NCI-H526 (cell line): ENCODE measurements around the gene FLYWCH1.

Experiments
- DNase-seq, 2 experiments: peaks; one replicate each; lab custom pipeline; 2025; lab: John Stamatoyannopoulos, UW

The FLYWCH1 gene, protein sequence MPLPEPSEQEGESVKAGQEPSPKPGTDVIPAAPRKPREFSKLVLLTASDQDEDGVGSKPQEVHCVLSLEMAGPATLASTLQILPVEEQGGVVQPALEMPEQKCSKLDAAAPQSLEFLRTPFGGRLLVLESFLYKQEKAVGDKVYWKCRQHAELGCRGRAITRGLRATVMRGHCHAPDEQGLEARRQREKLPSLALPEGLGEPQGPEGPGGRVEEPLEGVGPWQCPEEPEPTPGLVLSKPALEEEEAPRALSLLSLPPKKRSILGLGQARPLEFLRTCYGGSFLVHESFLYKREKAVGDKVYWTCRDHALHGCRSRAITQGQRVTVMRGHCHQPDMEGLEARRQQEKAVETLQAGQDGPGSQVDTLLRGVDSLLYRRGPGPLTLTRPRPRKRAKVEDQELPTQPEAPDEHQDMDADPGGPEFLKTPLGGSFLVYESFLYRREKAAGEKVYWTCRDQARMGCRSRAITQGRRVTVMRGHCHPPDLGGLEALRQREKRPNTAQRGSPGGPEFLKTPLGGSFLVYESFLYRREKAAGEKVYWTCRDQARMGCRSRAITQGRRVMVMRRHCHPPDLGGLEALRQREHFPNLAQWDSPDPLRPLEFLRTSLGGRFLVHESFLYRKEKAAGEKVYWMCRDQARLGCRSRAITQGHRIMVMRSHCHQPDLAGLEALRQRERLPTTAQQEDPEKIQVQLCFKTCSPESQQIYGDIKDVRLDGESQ

DNA sequence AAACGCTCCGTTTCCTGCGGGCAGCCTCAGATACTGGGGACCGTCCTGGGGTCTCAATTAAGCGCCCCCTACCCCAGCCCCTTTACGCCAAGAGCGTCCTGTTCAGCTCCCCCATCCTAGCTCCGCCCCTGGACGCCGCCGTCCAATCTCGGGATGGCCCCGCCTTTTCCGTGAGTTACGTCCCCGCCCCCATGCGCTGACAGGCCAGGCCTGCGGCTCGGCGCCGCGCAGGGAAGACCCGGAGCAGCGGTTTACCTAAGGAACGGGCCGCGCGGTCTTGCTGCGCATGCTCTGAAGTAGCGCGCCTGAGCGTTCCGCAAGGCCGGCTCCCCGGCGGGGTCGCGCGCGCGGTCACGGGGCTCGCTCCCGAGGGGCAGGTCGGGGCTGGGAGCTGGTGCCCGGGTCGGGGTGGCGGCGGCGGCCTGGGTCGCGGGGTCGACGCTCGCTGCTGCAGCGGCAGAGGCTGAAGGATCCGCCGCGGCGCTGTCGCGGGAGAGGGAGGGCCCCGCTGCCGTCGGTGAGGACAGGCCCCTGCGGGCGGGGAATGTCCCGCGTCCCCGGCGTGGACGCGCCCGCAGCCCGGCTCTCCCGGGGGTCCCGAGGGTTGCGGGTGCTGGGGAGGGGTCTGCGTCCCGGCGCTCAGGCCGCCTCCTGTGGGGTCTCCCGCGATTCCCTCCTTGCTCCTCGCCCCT lies at the start of gene FLYWCH1:
TSS of gene FLYWCH1 (plus strand) at position 294 of the 692 bp plus-strand sequence. CDS start 17,755 bp downstream, outside the sequence.
- peak; percentile 89 to 98 for DNase-seq

DNA sequence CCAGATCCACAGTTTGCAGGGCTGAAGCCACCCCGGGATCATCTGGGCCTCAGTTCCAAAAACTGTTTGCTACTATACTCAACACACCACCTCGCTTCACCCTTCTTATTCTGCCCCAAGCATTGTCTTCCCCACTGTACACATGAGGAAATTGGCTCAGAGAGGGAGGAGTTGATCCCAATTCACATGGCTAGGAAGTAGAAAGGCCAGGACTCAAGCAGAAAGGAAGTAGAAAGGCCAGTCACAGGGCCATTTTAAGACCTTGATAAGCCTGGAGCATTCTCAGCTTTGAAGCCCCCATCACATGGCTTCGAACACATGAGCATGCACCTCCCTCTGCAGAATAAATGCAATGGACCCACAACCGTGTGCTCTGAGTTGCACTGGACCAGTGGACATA lies 46.1 kb upstream of the FLYWCH1 start:
- no peak for DNase-seq

DNA sequence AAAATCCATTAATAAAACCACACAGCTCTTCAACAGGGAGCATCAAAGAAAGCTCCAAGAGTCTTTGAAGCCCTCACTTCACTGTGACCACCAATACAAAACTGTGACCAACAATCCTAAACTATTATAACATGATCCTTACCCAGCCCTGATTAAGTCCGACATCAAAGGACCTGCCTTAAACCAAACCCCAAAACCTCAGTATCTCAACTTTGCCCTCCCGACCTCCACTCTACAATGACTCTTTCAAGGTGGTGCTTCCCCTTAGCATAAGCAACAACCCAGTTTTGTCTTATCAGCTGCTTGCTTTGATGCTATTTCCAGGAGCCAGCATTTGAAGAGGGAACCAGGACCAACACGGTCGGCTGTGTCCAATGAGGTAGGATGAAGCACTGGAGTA lies 45.3 kb upstream of the FLYWCH1 start:
- DNase-seq, result no peak

DNA sequence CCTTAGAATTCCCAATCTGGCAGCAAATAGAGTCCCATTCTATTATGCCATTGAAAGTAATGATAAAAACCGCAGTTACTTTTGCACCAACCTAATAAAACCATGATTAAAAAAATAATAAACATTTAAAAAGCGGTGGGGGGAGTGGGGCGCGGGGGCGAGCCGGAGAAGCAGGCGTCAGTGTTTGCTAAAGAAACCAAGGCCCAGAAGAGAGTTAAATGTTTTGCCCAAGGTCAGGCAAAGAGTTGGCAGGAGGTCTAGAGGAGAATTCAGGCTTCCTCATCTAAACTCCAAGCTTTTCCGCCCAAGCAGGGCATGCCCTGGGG lies 44.1 kb upstream of the FLYWCH1 start:
- no peak for DNase-seq

DNA sequence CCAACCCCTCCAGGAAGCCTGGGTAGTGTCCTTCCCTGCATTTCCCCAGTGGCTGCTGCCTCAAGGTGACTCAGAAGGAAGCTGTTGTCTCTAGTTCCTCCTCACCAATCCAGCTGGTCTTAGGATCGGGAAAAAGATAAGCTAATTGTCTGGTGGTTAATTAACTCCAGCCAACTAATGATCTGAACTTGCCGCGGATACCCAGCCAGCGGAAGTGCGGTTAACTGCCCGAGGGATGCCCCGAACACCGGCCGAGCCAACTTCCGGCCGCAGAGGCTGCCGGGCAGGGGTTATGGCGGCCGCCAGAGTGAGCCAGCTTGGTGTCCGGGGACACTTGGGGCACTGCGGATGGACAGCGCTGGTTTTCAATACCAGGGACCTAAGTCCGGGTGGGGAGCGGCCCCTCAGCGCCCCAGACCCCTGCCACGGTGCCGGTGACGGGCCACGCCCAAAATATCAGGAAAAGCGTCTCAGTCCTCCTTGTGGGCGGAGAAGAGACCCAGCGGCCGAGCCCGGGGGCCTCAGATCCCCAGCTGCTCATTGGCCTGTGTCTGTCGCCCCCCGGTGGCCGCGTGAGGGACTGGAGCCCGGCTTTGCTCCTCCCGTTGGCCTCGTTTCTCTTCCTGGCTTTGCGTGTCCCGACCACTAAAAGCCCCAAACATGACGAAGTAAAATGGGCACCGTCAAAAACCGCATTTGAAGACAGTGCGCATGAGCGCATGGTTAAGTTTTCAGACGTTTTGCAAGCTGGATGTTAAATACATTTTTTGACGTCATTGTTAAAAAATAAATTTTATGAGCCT lies 43.5 kb upstream of the FLYWCH1 start:
- DNase-seq, result peak; percentile 76 to 90

DNA sequence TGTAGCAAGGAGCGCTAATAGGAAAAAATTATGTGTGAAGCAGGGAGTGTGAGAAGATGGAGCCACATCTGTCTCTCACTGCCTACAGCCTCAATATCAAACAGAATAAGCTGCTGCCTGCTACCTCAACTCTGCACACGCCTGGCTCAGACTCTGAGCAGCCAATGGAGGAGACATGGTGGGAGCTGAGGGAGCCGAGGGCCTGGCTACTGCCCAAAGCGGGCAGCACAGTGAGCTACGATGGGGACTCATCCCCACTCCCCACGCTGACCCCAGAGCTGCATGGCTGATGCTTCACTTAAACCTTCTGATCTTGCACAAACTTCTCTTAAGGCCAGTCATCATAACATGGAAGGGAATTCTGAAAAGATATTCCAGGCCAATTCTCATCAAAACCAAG lies 39.8 kb upstream of the FLYWCH1 start:
- no peak for DNase-seq

DNA sequence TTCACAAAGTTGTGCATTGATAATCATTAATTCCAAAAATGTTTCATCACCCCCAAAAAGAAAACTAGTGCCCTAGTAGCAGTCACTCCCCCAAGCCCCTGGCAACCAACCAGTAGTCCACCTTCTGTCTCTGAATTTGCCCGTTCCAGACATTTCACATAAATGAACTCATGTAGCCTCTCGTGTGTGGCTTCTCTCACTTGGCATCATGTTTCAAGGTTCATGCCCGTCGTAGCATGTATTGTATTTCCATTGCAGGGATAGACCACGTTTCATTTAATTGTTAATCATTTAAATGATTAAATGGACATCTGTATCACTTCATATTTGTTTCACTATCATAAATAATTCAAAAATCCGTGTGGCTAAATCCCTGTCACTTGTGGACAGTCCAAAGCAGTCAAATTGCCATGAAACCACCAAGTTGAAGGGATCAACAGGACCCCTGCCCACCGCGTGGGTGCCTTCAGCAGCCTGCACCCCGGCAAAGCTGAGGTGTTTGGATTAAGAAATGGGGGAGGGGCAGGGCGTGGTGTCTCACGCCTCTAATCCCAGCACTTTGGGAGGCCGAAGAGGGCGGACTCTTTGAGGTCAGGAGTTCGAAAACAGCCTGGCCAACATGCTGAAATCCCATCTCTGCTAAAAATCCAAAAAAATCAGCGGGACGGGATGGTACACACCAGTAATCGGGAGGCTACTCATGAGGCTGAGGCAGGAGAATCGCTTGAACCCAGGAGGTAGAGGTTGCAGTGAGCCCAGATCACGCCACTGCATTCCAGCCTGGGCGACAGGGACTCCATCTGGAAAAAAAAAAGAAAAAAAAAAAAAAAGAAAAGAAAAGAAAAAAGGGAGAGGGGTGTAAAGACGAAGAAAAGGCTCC lies 37.5 kb upstream of the FLYWCH1 start:
- no peak for DNase-seq

DNA sequence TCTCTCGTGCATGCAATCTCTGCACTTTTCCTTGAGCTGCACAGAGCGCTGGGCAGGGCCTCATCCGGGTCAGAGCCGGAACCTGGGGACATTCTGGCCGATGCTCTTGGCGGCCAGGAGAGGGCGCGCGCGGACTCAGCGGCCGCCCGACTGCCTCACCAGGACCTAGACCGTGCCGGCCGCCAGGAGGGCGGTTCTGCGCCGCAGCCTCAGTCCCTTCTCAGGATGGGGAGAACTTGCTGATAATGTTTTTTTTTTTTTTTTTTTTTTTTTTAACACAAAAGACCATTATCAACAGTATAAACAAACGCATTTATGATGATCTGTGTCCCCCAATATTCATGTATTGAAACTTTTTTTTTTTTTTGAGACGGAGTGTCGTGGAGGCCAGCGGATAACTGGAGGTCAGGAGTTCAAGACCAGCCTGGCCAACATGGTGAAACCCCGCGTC lies 36.8 kb upstream of the FLYWCH1 start:
- DNase-seq, result peak in 1 of 2 experiments; percentile 62

DNA sequence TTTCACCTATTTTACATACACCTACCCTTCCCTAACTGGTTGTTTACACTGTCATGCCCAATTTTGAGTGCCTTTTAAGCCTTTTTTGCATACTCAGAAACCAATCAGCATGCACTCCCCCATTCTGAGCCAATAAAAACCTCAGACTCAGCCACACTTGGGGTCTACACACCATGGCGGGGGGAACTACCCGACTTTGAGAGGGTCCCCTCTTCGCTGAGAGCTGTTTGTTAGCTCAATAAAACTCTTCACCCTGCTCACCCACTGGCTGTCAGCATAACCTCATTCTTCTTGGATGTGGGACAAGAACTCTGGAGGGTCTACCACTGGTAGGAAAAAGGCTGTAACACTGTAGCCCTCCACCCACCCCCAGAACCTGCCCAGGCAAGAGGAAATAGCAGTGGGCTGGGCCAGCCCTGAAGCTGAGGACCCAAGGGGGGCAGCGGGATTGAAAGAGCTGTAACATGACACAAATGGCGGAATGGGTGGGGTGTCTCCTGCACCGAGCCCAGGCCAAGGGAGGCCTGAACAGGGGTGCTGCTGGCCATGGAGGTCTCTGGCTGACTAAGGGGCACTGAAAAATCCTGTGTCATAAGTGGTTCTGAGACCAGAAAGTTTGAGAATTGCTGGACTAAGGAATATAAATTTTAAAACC lies 31.8 kb upstream of the FLYWCH1 start:
- no peak for DNase-seq

DNA sequence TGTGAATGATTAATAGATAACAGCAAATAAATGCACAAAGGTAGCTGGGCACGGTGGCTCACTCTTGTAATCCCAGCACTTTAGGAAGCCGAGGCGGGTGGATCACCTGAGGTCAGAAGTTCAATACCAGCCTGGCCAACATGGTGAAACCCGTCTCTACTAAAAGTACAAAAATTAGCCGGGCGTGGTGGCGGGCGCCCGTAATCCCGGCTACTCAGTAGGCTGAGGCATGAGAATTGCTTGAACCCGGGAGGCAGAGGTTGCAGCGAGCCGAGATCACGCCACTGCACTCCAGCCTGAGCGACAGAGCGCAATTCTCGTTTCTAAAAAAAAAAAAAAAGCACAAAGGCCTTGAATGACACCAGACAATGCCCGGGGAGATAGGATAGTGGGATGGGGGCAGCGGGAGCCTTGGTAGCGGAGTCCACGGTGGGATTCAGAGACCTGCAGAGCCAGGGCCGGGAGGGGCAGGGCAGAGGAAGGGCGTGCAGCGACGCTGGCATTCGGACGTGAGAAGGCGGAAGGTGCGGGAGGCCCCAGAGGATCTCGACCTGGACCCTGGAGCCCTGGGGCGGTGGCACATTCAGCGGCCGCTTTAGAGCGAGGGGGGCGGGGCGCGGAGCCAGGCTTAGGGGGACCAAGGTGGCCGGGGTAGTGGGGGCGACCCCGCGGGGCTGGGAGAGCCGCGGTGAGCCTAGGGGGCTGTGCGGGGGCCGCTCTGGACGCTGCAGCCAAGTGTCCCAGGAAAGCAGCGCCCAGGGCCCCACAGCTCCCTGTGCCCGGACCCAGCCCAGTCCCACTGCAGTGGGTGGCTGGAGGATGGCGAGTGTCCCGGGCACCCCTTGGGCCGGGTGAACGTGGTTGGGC lies 29.7 kb upstream of the FLYWCH1 start:
- DNase-seq, result peak in 1 of 2 experiments; percentile 40

DNA sequence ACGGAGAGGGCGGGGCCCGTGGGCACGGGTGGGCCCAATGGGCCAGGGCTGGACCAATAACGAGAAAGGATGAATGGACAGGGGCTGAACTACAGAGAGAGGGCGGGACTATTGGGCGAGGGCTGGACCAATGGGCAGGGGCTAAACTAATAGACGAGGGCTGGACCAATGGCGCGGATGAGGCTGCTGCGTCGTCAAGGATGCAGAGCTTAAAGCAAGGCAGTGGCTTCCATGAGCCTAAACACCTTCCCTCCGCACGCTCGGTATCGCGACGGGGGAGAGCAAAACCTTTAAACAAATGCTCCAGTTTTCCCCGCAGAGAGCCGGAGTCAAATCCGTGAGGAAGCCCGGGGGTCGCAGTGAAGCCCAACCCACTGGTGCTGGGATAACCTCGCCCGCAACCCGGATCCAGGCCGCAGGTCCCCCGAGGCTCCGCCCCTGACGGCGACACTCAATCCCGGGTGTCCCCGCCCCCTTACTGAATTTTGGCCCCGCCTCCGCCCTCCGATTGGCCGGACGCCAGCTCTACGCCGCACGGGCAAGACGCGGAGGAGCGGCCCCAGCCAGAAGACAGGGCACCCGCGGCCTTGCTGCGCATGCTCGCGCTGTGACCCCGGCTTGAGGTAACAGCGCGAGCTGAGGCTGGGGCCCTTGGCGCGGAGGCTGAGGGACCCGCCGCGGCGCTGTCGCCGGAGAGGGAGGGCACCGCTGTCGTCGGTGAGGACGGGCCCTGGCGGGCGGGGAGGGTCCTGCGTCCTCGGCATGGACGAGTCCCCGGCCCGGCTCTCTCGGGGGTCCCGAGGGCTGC lies 28.9 kb upstream of the FLYWCH1 start, which contains the start of gene FLYWCH2:
TSS of gene FLYWCH2 (plus strand) at position 566 of the 808 bp plus-strand sequence. CDS start 13,235 bp downstream, outside the sequence.
- DNase-seq, result peak; percentile 94 to 96

DNA sequence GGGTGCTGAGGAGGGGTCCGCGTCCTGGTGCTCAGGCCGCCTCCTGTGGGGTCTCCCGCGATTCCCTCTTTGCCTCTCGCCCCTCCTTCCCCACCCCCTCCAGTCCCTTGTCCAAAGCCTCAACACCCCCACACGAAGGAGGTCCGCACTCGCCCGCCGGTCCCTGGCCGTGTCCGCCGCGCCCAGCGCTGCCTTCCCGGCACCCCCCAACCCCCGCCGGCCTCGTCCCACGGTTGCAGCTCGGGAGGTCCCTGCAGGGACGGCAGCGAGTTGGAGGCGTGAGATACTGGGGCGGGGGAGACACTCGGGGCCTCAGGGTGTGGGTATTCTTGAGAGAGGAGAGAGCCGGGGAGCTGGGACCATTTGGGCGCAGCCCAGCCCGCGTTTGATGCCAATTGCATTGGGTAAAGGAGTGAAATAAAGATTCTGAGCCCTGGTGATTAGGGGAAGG lies 28.2 kb upstream of the FLYWCH1 start:
- DNase-seq, result peak in 1 of 2 experiments; percentile 29

DNA sequence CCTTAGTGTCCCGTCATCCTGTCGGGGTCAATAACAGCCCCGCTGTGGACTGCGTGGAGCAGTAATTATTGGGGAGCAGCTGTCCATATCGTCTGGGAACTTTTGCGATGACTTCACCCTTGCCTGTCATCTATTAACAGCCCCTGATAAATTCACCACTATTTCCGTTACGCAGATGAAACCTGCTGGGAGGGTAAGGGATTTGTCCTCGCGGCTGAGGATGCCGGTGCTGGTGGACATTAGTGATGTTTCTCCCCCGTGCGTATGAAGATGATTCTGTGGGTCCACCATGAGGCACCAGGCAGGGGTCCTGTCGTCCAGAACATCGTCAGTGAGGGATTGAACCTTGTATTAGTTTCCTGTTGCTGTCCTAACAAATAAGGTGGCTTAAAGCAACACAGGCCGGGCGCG lies 27.7 kb upstream of the FLYWCH1 start:
- no peak for DNase-seq

DNA sequence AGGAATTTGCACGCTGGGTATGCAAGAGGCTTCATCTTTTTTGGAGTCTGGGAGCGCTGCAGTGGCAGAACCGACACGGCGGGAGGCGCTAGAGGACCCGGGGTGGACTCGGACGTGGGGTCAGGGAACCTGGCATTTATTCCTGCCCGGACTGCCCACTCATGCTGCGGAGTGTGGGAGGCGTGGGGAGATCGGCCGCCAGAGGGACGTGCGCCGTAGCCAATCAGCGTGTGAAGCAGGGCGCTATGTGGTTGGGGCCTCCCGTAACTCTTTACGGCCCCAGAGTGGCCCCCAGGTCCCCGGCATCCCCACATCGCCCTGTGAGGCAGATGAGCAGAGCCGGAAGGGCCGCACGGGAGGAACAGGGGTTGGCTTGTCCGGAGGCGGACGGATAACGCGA lies 17.5 kb upstream of the FLYWCH1 start:
- no peak for DNase-seq

DNA sequence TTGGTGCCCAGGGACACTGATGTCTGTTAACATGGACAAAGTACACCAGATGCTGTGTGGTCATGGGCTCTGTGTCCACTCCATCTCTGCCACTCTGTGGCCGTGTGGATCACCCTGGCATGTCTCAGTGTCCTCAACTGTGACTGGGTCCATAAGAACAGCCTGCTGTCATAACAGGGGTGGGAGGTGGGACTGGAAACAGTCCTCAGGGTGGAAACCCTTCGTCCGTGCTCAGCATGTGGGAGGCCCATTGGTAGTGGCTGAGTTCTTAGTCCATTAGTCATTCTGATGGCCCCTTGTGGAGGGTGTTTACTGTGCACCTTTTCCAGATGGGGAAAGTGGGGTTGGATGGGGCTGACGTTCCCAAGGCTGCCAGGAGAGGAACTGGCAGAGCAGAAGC lies 15.9 kb upstream of the FLYWCH1 start:
- DNase-seq, result no peak

DNA sequence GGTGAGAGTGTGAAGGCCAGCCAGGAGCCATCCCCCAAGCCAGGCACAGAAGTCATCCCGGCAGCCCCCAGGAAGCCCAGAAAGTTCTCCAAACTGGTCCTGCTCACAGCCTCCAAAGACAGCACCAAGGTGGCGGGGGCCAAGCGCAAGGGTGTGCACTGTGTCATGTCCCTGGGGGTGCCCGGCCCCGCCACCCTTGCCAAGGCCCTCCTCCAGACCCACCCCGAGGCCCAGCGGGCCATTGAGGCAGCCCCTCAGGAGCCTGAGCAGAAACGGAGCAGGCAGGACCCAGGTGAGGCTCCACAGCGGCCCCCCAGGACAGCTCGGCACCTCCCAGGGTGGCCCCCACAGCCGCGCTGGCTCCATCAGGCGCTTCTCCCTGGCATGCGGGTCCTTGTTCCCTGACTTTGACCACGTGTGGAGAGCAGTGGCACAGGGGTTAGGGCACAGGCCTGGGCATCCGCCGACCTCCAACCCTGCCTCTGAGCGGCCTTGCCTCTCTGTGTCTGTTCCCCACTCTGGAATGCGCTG lies 15.2 kb upstream of the FLYWCH1 start:
- no peak for DNase-seq

DNA sequence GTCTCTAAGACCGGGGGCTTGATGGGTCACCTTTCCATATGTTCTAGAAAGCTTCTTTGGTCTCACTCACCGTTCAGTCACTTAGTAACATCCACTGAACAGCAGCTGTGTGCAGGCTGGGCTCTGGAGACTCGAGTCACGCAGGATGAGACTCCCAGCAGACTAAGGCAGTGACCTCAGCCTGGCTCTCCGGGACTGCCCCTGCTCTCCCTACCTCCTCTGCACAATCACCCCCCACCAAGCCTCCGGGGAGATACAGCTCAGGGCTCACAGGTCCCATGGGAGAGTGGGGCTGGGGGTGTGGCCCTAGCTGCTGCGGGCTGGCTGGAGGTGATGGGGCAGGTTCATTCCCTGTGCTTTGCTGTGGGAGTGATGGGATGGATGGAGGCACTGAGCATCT lies 14.6 kb upstream of the FLYWCH1 start:
- no peak for DNase-seq
